Vagina (tissue), 2 donors: ENCODE measurements around the gene UTS2. TPM values are rescaled to one million over a fixed set of nuclear protein-coding genes. Genes with fewer than 3 reads are reported as not detected.

Experiments used
- DNase-seq, 2 donors: peaks; one replicate each; pipeline ENCODE4 v3.0.0-alpha.2; 2017; ENCODE audit errors: extremely low spot score in 2 of 2
- H3K27ac ChIP-seq: fragments of 200-600 bp; sonication (generic); one replicate; pipeline ENCODE4 v1.5.1; 2019
- H3K27me3 ChIP-seq: fragments of 200-600 bp; sonication (generic); one replicate; pipeline ENCODE4 v1.5.1; 2019
- H3K36me3 ChIP-seq, 2 donors: fragments of 200-600 bp; sonication (generic); one replicate each; pipeline ENCODE4 v1.5.1; 2017 to 2019
- H3K4me1 ChIP-seq: fragments of 200-600 bp; sonication (generic); one replicate; pipeline ENCODE4 v1.5.1; 2019
- H3K4me3 ChIP-seq, 2 donors: fragments of 200-600 bp; sonication (generic); 1 replicate in 1 of 2; 2 replicates in 1 of 2; pipeline ENCODE4 v1.5.1; 2016 to 2019
- H3K9me3 ChIP-seq: fragments of 200-600 bp; sonication (generic); one replicate; pipeline ENCODE4 v1.5.1; 2019
- CTCF ChIP-seq, 3 experiments: fragments of 450-650 bp in 2 of 3; fragments of 200-600 bp in 1 of 3; sonication (generic) in 1 of 3; IDR thresholded peaks; one replicate each; pipeline ENCODE4 v1.5.1; 2017 to 2019; ENCODE audit warnings: antibody characterized with exemption in 3 of 3, mild to moderate bottlenecking in 2 of 3, moderate library complexity in 2 of 3
- POLR2A ChIP-seq, 2 donors: fragments of 450-650 bp; IDR thresholded peaks; one replicate each; pipeline ENCODE4 v1.6.1; 2017; ENCODE audit warnings: antibody characterized with exemption in 2 of 2, mild to moderate bottlenecking in 2 of 2, moderate library complexity in 2 of 2
- POLR2AphosphoS5 ChIP-seq, 2 donors: sonication (generic); formaldehyde crosslinking; IDR thresholded peaks; one replicate each; pipeline ENCODE4 v1.9.0; 2017; ENCODE audit warnings: antibody characterized with exemption in 2 of 2, mild to moderate bottlenecking in 2 of 2, low read depth in 1 of 2; ENCODE audit not compliant: insufficient read depth in 1 of 2
- intact Hi-C: fragments of 100-400 bp; cut with DNase I; formaldehyde crosslinking; loops from one replicate; pipeline ENCODE4 v1.15.1; 2023
- total RNA-seq: library from RNA; depleted of rRNA; stranded (reverse); fragments of >200 nt; gene quantifications from one replicate; pipeline ENCODE4 v1.2.3, GENCODE V29; 2016

UTS2 gene
- total RNA-seq, 1 donor from 2014 or later: 5.4 TPM

GRCh38 chr1:7859406-7859805 lies 6.5 kb upstream of the UTS2 start:
- H3K27ac ChIP-seq: no peak overlapping the region
- H3K4me1 ChIP-seq: no peaks in the 10 kb centered on the region
- no peak overlapping the region for H3K4me3 ChIP-seq
- TF ChIP-seq POLR2A (IDR thresholded peaks at IDR 0.05) (no peak), CTCF (IDR thresholded peaks at IDR 0.05) (no peak), POLR2AphosphoS5 (IDR thresholded peaks at IDR 0.05; ENCODE audit: insufficient read depth in 1 of 2, low read depth in 1 of 2) (no peak)
- DNase-seq: peak in 1 of 2 donors; percentile 44
- intact Hi-C loops: no loop called here
- H3K36me3 ChIP-seq: no peaks in the 10 kb centered on the region
- no peaks in the 10 kb centered on the region for H3K9me3 ChIP-seq
- no peaks in the 10 kb centered on the region for H3K27me3 ChIP-seq

DNA sequence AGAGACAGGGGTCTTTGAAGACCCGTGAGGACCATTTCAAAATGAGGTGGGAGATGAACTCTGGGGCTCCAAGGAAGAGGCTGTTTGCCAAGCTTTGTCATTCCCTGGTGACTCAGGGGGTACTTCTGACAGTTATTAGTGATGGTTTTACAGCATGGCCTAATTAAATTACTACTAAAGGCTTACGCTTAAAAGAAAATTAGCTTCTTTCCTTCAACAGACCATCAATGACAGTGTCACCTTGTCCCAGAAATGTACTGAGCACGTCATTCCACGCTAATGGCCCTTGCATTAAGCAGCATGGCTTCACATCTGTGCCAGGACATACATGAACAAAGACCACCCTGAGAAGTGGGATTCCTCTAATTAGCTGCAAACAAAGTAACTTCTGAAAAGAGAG lies 5.1 kb upstream of the UTS2 start:
- intact Hi-C loops: no loop called here
- peak in 1 of 2 donors; percentile 47 for DNase-seq
- H3K27ac ChIP-seq: no peak overlapping the region

GRCh38 chr1:7857000-7857399 lies 4.1 kb upstream of the UTS2 start:
- Histone ChIP-seq H3K4me1 (no peaks in the 10 kb centered on the region), H3K9me3 (no peaks in the 10 kb centered on the region), H3K27ac (no peak overlapping the region), H3K36me3 (no peaks in the 10 kb centered on the region), H3K4me3 (no peak overlapping the region), H3K27me3 (no peaks in the 10 kb centered on the region)
- intact Hi-C loops: no loop called here
- TF ChIP-seq POLR2AphosphoS5 (IDR thresholded peaks at IDR 0.05; ENCODE audit: insufficient read depth in 1 of 2, low read depth in 1 of 2): no peak
- no peak for TF ChIP-seq POLR2A (IDR thresholded peaks at IDR 0.05)
- TF ChIP-seq CTCF (IDR thresholded peaks at IDR 0.05): no peak
- DNase-seq: peak in 1 of 2 donors; percentile 10

More for the DNA sequence above, 5.1 kb upstream of the UTS2 start:
- no peaks in the 10 kb centered on the region for H3K9me3 ChIP-seq
- no peaks in the 10 kb centered on the region for H3K36me3 ChIP-seq
- H3K4me1 ChIP-seq: no peaks in the 10 kb centered on the region
- no peak overlapping the region for H3K4me3 ChIP-seq
- TF ChIP-seq CTCF (IDR thresholded peaks at IDR 0.05): no peak
- TF ChIP-seq POLR2A (IDR thresholded peaks at IDR 0.05): no peak
- TF ChIP-seq POLR2AphosphoS5 (IDR thresholded peaks at IDR 0.05; ENCODE audit: insufficient read depth in 1 of 2, low read depth in 1 of 2): no peak
- no peaks in the 10 kb centered on the region for H3K27me3 ChIP-seq

DNA sequence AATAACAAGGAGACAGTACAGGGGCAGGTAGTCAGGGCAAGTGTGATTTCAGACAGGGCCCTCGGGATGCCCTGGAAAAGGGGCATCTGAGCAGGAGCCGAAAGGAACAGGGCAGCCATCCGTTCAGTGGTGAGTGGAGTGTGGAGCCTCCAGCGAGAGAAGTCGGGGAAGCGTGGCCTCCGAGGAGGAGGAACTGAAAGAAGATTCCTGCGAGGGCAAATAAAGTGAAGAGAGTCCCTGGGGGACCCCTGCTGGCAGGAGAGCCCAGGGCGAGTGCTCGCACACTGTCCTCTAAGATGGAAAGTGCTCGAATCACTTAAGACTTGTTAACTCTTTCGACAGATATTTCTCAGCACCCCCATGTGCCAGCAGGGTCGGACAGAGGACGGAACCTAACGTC lies 3.5 kb upstream of the UTS2 start:
- H3K4me1 ChIP-seq: no peaks in the 10 kb centered on the region
- DNase-seq: peak in 1 of 2 donors; percentile 49

DNA sequence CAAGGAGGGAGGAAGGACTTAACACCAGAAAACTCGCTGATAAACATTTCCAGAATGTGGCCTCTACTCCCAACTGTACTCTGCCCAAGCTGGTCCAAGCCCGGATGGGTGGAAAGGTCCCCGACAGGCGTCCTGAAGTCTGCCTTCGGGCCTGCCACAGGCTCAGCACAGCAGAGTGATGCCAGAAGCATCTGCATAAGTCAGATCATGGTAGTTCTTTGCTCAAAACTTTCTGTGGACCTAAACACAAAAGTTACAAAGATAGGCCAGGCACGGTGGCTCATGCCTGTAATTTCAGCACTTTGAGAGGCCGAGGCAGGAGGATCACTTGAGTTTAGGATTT lies 790 bp upstream of the UTS2 start:
- no peak overlapping the region for H3K4me3 ChIP-seq
- DNase-seq: no peak
- H3K27me3 ChIP-seq: no peaks in the 10 kb centered on the region
- TF ChIP-seq POLR2AphosphoS5 (IDR thresholded peaks at IDR 0.05; ENCODE audit: insufficient read depth in 1 of 2, low read depth in 1 of 2) (no peak), CTCF (IDR thresholded peaks at IDR 0.05) (no peak), POLR2A (IDR thresholded peaks at IDR 0.05) (no peak)
- H3K9me3 ChIP-seq: no peaks in the 10 kb centered on the region
- H3K4me1 ChIP-seq: no peaks in the 10 kb centered on the region
- intact Hi-C loops: no loop called here
- H3K36me3 ChIP-seq: no peaks in the 10 kb centered on the region
- no peak overlapping the region for H3K27ac ChIP-seq

More for the DNA sequence above, 3.5 kb upstream of the UTS2 start:
- Histone ChIP-seq H3K36me3 (no peaks in the 10 kb centered on the region), H3K27ac (no peak overlapping the region), H3K9me3 (no peaks in the 10 kb centered on the region), H3K4me3 (no peak overlapping the region), H3K27me3 (no peaks in the 10 kb centered on the region)
- intact Hi-C loops: no loop called here
- TF ChIP-seq POLR2A (IDR thresholded peaks at IDR 0.05) (no peak), POLR2AphosphoS5 (IDR thresholded peaks at IDR 0.05; ENCODE audit: insufficient read depth in 1 of 2, low read depth in 1 of 2) (no peak), CTCF (IDR thresholded peaks at IDR 0.05) (no peak)
